Ovary (tissue), 9 donors: Measurements from ENCODE around the gene ADAMTS10. TPM values are rescaled to one million over a fixed set of nuclear protein-coding genes. Genes with fewer than 3 reads are reported as not detected.
"Not testable (repeated sequence)": the region's sequence is repeated elsewhere in the genome, so short reads cannot be mapped to it uniquely, and the experiment has no call there.

Source experiments
- DNase-seq, 5 donors: peaks; one replicate each; pipeline ENCODE4 v3.0.0-alpha.2; 2019 to 2020
- H3K27ac ChIP-seq, 2 donors: fragments of 200-600 bp; one replicate each; pipeline versions ENCODE4 v1.5.1 to v1.8.0; 2019 to 2022
- H3K27me3 ChIP-seq: fragments of 200-600 bp; one replicate; pipeline ENCODE4 v1.8.0; 2022
- H3K36me3 ChIP-seq: fragments of 200-600 bp; sonication (generic); one replicate; pipeline ENCODE4 v1.5.1; 2019
- H3K4me1 ChIP-seq: one replicate; pipeline ENCODE4 v1.8.1; 2013; ENCODE audit warnings: mild to moderate bottlenecking, moderate library complexity; ENCODE audit not compliant: insufficient read depth
- H3K4me3 ChIP-seq: fragments of 200-600 bp; sonication (generic); one replicate; pipeline ENCODE4 v1.5.1; 2017
- H3K9me3 ChIP-seq, 2 donors: fragments of 200-600 bp in 1 of 2; sonication (generic) in 1 of 2; one replicate each; pipeline versions ENCODE4 v1.5.1 to v1.8.1; 2013 to 2019; ENCODE audit warnings: mild to moderate bottlenecking in 1 of 2, moderate library complexity in 1 of 2
- CTCF ChIP-seq, 3 donors: fragments of 450-650 bp in 2 of 3; fragments of 200-600 bp in 1 of 3; IDR thresholded peaks; one replicate each; pipeline versions ENCODE4 v1.5.1 to v1.8.0; 2016 to 2022; ENCODE audit warnings: antibody characterized with exemption in 3 of 3, mild to moderate bottlenecking in 1 of 3
- EP300 ChIP-seq: sonication (generic); formaldehyde crosslinking; IDR thresholded peaks from one replicate; pipeline ENCODE4 v1.6.1; 2017; ENCODE audit warnings: antibody characterized with exemption
- POLR2A ChIP-seq: fragments of 450-650 bp; IDR thresholded peaks from one replicate; pipeline ENCODE4 v1.6.1; 2017; ENCODE audit warnings: antibody characterized with exemption, mild to moderate bottlenecking, moderate library complexity
- WGBS, 3 donors: extraction: QIAGEN DNeasy Blood & Tissue Kit in 1 of 3; methylation state at CpG; one replicate each; pipeline versions ENCODE4 v1.1.5 to v1.1.7; 2013 to 2017; 5-methylcytosine and 5-hydroxymethylcytosine counted together
- intact Hi-C, 4 donors: fragments of 100-400 bp; cut with DNase I; formaldehyde crosslinking; loops; one replicate each; pipeline versions ENCODE4 v1.11.0 to v1.15.1; 2022 to 2023
- polyA plus RNA-seq, 2 donors: library from polyadenylated mRNA; stranded (reverse); fragments of 200-250 nt in 1 of 2; fragments of 350-450 nt in 1 of 2; fragmentation: Illumina TruSeq in 1 of 2; extraction: RNeasy Lipid Tissue Mini Kit (QIAGEN cat#74804) in 1 of 2; gene quantifications; one replicate each; pipeline ENCODE4 v1.2.3, GENCODE V29; 2013 to 2014
- total RNA-seq, 7 donors: library from RNA; depleted of rRNA in 2 of 7; stranded (reverse); fragments of >200 nt in 2 of 7; fragmentation: NEBNext Ultra II Directional in 3 of 7; extraction: Animal tissue kit (Norgen Biotek cat#: 25700) in 3 of 7; gene quantifications; one replicate each; pipeline versions ENCODE4 v1.1.0 to v1.2.4, GENCODE V29; 2016 to 2023
- donor health status: DM: no; HTN: no; CAD: no; lungs with moderate emphysema.
- donor health status: DM: no; HTN: no; CAD: no.
- donor health status: Bipolar disorder and iron deficiency.
- donor health status: DM: yes; HTN: yes; CAD: no.
- donor health status: DM: no; HTN: no; CAD: no.
- donor health status: DM: yes; HTN: yes; CAD: no.

Gene ADAMTS10
- total and polyA plus RNA-seq, 9 donors = 6.2 to 49.3 (median 37.4) TPM

GRCh38 chr19:8638078-8638619 is 27.6 kb upstream of the ADAMTS10 start:
- no peaks in the 10 kb centered on the region for H3K27me3 ChIP-seq
- intact Hi-C loops = no loop called here

GRCh38 chr19:8637070-8637469 is 26.6 kb upstream of the ADAMTS10 start:
- H3K9me3 ChIP-seq, H3K4me1 ChIP-seq, DNase-seq, intact Hi-C loops, H3K27me3 ChIP-seq, H3K36me3 ChIP-seq, H3K27ac ChIP-seq, H3K4me3 ChIP-seq: not testable (repeated sequence)
- WGBS, 3 donors = 85 to 87% (median 85%) methylated on average over 4 of the region's 4 CpGs

More at GRCh38 chr19:8638078-8638619, 27.6 kb upstream of the ADAMTS10 start:
- WGBS, 3 donors = 26 to 37% (median 30%) methylated on average over 21 of the region's 21 CpGs
- no peak overlapping the region for H3K4me3 ChIP-seq
- H3K27ac ChIP-seq = no peak overlapping the region
- no peaks in the 10 kb centered on the region for H3K9me3 ChIP-seq
- DNase-seq = no peak
- no peaks in the 10 kb centered on the region for H3K4me1 ChIP-seq
- no peaks in the 10 kb centered on the region for H3K36me3 ChIP-seq
- TF ChIP-seq CTCF (IDR thresholded peaks at IDR 0.05) = no peak

- WGBS, 3 donors = 87 to 91% (median 87%) methylated on average over 8 of the region's 8 CpGs
- intact Hi-C loops = no loop called here
- Histone ChIP-seq H3K27ac (no peak overlapping the region), H3K4me3 (no peak overlapping the region), H3K36me3 (no peaks in the 10 kb centered on the region), H3K9me3 (no peaks in the 10 kb centered on the region), H3K4me1 (peaks cover 2% of the 10 kb centered on the region), H3K27me3 (no peaks in the 10 kb centered on the region)
- TF ChIP-seq EP300 = no peak
- TF ChIP-seq CTCF (IDR thresholded peaks at IDR 0.05) = no peak
- TF ChIP-seq POLR2A = no peak
- DNase-seq = no peak
Observed at GRCh38 chr19:8635422-8635821, 24.9 kb upstream of the ADAMTS10 start.

GRCh38 chr19:8631425-8631819 is 20.9 kb upstream of the ADAMTS10 start:
- H3K4me3 ChIP-seq = no peak overlapping the region
- peak in 1 of 5 donors; percentile 39 for DNase-seq
- intact Hi-C loops = no loop called here

More at GRCh38 chr19:8631425-8631819, 20.9 kb upstream of the ADAMTS10 start:
- H3K4me1 ChIP-seq = peaks cover 2% of the 10 kb centered on the region
- H3K9me3 ChIP-seq = no peaks in the 10 kb centered on the region
- no peaks in the 10 kb centered on the region for H3K36me3 ChIP-seq
- TF ChIP-seq EP300 (no peak), CTCF (IDR thresholded peaks at IDR 0.05) (no peak), POLR2A (no peak)
- no peak overlapping the region for H3K27ac ChIP-seq
- H3K27me3 ChIP-seq = no peaks in the 10 kb centered on the region
- WGBS, 3 donors = 8 to 14% (median 13%) methylated on average over 11 of the region's 11 CpGs
